GM06990 (cell line): ENCODE measurements around the gene SSU72.

Source experiments
- DNase-seq: peaks from one replicate; pipeline ENCODE4 v3.0.0-alpha.2; 2011; ENCODE audit not compliant: insufficient read length; ENCODE audit errors: extremely low read depth
- H3K27me3 ChIP-seq: replicated peaks from 2 replicates; pipeline ENCODE4 v1.6.0; 2011; ENCODE audit warnings: low read length; ENCODE audit not compliant: control insufficient read depth, insufficient read depth
- H3K36me3 ChIP-seq: 2 replicates; pipeline ENCODE4 v1.5.1; 2011; ENCODE audit warnings: low read length; ENCODE audit not compliant: control insufficient read depth, insufficient read depth
- H3K4me3 ChIP-seq: replicated peaks from 2 replicates; pipeline ENCODE4 v1.5.1; 2011; ENCODE audit warnings: low read depth, mild to moderate bottlenecking, control low read depth, low read length
- CTCF ChIP-seq: IDR thresholded peaks from 2 replicates; pipeline ENCODE4 v1.5.1; 2011; ENCODE audit warnings: low read length, control low read depth, mild to moderate bottlenecking, inconsistent platforms; ENCODE audit not compliant: insufficient read depth, poor library complexity, severe bottlenecking

The SSU72 gene

GRCh38 chr1:1548591-1548990, 26.1 kb downstream of the SSU72 start:
- Histone ChIP-seq H3K4me3 (no peak overlapping the region), H3K27me3 (no peaks in the 10 kb centered on the region), H3K36me3 (peaks cover 8% of the 10 kb centered on the region)
- DNase-seq: no peak
- no peak for TF ChIP-seq CTCF

DNA sequence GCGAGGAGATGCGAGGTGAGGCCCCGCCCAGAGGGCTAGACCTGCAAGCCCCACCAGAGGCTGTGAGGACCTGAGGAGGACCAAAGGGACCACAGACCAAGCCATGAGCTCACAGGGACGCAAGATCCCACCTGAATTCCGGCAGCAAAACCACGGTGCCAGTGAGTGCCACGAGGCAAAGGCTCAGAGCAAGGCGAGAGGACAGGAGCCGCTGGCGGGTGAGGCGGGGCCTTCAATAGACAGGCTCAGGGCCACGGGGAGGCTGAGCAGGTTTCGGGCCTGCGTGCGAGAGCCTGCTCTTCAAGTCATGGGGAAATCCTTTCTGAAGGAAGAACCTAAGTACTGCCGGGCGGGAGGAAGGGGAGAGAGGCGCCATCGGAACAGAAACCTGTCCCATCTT, 27.2 kb downstream of the SSU72 start:
- TF ChIP-seq CTCF: no peak
- Histone ChIP-seq H3K27me3 (no peaks in the 10 kb centered on the region), H3K36me3 (peaks cover 13% of the 10 kb centered on the region), H3K4me3 (no peak overlapping the region)
- DNase-seq: no peak

DNA sequence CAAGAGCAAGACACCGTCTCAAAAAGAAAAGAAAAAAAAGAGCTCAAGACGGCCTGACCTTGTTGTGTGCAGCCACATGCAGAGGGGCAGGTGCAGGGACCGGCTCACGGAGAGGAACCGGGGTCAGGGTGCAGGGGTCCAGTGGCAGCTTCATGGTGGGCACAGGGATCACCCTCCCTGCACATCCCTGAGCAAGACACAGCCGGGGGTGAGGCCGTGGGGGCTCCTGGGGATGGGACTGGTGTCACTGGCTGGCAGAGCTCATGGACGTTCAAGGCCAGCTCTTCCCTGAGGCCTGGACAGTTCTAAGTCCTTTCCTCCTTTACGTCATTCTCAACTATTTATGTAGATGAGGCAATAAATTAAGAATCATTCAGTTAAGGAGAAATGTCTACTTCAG, 27.7 kb downstream of the SSU72 start:
- Histone ChIP-seq H3K27me3 (no peaks in the 10 kb centered on the region), H3K36me3 (peaks cover 16% of the 10 kb centered on the region), H3K4me3 (no peak overlapping the region)
- DNase-seq: no peak
- TF ChIP-seq CTCF: no peak

GRCh38 chr1:1545946-1546737, 28.5 kb downstream of the SSU72 start:
- TF ChIP-seq CTCF: no peak

DNA sequence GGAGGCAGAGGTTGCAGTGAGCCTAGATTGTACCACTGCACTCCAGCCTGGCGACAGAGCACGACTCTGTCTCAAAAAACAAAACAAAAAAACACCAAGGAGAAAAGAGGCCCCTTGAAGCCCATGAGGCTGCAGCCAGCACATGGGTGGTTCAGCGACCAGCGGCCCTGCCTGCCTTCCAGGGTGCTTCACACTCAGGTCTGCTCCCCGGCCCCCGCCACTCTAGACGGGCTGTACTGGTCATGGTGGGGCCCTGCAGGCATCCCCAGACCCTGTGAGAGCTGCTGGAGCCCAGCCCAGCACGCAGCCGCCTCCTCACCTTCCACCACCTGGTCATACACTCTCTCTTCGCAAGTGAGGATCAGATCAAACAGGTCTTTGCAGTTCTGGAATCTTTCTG, 30.1 kb downstream of the SSU72 start:
- no peak overlapping the region for H3K4me3 ChIP-seq
- TF ChIP-seq CTCF: no peak
- H3K27me3 ChIP-seq: no peaks in the 10 kb centered on the region
- DNase-seq: no peak
- H3K36me3 ChIP-seq: peaks cover 19% of the 10 kb centered on the region

More at GRCh38 chr1:1545946-1546737, 28.5 kb downstream of the SSU72 start:
- DNase-seq: no peak
- H3K36me3 ChIP-seq: peaks cover 21% of the 10 kb centered on the region
- no peak overlapping the region for H3K4me3 ChIP-seq
- no peaks in the 10 kb centered on the region for H3K27me3 ChIP-seq
